ELF-1 (cell line): Measurements from ENCODE around the gene RPS16.

Experiments
- DNase-seq: peaks from one replicate; pipeline ENCODE4 v3.0.0-alpha.2; 2016; ENCODE audit warnings: low read depth, low spot score

RPS16 gene

DNA sequence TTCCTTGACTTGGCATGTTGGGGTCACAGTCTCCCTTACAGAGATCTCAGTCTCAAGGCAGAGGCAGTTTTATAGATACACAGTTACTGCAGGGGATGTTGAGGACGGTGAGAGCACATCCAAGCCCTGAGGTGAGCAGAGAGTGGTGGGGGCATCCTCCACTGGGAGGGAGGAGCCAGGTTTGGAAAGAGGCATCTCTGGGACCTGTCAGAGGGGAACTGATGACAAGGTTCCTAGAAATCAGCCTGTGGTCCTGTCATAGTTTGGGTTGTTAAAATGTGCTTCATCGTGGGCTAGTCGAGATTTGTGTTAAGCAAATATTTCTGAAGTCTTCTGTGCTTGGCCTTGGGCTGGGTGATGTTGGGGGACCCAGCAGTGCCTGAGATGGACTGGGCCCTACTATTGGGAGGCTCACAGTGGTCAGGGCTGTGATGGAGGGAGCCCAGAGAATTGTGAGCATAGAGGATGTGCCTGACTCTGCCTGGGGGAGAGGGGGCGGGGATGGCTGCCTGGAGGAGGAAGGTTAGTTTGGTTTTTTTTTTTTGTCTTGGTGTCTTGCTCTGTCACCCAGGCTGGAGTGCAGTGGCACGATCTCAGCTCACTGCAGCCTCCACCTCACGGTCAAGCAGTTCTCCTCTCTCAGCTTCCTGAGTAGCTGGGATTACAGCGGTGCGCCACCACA lies 13.5 kb upstream of the RPS16 start:
- DNase-seq: no peak

- no peak for DNase-seq
Observed at GRCh38 chr19:39448271-39448670, 12.5 kb upstream of the RPS16 start.

DNA sequence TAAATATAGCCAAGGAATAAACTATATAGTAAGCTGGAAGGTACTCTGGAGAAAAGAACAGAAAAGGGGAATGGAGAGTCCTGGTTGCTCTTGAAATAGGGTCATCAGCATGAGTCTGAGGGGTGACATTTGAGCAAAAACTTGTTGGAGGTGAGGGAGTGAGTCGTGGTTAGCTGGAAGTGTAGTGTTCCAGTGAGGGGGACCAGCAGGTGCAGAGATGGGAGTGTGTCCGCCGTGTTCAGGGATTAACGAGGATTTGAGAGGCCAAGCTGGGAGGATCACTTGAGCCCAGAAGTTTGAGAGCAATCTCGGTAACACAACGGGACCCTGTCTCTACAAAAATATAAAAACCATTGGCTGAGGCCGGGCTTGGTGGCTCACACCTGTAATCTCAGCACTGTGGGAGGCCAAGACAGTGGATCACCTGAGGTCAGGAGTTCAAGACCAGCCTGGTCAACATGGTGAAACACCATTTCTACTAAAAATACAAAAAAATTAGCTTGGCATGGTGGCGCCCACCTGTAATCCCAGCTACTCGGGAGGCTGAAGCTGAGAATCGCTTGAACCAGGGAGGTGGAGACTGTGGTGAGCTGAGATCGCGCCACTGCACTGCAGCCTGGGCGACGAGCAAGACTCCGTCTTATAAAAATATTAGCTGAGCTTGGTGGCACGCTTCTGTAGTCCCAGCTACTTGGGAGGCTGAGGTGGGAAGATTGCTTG lies 10.8 kb upstream of the RPS16 start:
- no peak for DNase-seq

GRCh38 chr19:39445196-39446111 lies 9.7 kb upstream of the RPS16 start, which contains the start of gene SUPT5H:
Gene SUPT5H (plus strand): TSS chr19:39445582. CDS start chr19:39445891, 309 bp downstream.
- peak; percentile 98 for DNase-seq

GRCh38 chr19:39444598-39445195 lies 8.9 kb upstream of the RPS16 start:
- no peak for DNase-seq

GRCh38 chr19:39438270-39438934 lies 2.7 kb upstream of the RPS16 start:
- peak; percentile 24 for DNase-seq

DNA sequence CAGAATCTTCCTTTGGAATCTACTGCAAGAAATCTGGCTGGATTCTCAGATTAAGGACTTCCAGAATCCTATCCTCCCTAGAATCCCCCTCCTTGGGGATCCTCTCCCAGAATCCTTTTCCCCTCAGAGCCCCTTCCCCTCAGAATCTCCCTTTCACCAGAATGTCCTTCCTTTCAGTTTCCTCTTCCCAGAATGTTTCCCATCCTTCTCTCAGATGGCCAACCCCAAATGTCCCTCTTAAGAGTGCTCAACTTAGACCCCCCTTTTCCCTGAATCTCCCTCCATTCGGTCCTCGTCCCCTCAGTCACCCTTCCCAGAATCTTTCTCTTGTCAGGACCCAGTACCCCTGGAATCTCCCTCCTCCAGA lies 584 bp upstream of the RPS16 start:
- no peak for DNase-seq

DNA sequence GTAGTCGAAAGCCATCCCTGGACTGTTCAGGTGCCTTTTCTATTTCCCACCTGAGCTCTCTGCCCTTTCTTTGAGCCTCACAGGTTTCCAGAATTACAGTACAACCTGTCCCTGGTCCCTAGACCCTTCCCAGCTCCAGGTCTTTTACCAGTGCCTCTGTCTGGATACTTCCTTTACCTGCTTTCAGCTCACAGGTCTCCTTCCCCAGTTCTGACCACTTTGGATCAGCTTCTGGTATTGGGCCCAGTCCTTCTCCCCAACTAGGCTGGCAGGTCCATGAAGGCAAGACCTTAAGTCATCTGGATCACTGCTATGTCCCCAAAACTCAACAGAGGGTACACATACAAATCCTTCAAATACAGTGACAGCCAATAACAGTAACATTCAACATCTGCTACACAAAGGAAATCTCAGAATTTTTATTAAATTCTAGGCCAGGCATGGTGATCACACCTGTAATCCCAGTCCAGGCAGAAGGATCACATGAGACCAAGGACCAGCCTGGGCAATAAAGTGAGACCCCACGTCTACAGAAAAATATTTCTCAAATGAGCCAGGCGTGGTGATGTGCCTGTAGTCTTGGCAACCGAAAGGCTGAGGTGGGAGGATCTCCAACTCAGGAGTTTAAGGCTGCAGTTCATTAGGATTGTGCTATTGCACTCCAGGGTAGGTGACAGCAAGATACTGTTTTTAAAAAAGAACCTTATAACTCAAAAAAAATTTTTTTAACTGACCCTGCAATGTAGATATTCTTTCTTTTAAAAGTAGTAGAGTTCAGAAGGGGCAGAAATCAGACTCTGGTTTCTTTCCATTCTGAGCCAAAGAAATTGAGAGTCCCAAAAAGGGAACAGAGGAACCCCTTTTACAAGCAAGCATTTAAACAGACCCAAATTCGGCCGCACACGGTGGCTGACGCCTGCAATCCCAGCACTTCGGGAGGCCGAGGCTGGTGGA lies 1.3 kb downstream of the RPS16 start:
- DNase-seq: no peak

- no peak for DNase-seq
Observed at GRCh38 chr19:39433480-39434079, 2.2 kb downstream of the RPS16 start.

- DNase-seq: no peak
Observed at GRCh38 chr19:39432677-39433025, 3.1 kb downstream of the RPS16 start.

- peak; percentile 82 for DNase-seq
Observed at GRCh38 chr19:39430675-39431593, 4.8 kb downstream of the RPS16 start.

DNA sequence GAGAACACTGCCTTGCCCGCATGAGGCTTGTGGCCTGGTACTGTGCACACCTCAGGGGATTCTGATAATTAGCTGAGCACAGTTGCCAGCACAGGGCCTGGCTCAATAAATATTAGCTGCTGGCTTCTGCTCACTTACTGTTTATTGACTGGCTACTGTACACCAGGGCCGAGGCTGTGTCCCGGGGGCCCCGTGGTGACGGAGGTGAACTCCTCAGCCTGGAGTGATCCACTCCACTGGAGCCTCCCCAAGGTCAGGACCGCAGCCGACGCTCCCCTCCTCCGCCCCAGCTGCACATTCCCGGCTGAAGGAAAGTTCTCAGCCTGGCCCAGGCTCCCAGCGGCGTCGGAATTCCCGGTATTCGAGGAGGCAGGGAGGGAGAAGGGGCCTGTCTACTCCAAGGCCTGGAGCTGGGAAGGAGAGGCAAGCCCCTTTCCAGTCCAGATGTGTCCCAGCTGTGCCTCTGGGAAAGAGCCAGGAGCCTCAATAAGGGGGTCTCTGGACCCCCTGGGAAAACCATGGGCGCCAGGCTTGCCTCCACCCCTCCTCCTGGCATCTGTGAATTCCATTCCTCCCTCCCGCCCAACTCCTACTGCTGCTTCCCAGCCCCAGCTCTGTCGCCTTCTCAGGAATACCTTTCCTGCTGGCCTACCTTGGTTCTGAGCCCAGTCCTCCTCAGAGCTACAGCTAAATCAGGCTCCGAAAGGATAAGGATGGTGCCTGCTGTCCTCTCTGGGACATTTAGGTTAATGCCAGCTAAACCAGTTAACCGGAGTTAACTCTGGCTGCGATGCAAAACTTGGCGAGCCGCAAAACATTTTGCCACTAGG lies 7.3 kb downstream of the RPS16 start:
- peak; percentile 94 for DNase-seq

- no peak for DNase-seq
Observed at GRCh38 chr19:39427707-39428106, 8.0 kb downstream of the RPS16 start.

DNA sequence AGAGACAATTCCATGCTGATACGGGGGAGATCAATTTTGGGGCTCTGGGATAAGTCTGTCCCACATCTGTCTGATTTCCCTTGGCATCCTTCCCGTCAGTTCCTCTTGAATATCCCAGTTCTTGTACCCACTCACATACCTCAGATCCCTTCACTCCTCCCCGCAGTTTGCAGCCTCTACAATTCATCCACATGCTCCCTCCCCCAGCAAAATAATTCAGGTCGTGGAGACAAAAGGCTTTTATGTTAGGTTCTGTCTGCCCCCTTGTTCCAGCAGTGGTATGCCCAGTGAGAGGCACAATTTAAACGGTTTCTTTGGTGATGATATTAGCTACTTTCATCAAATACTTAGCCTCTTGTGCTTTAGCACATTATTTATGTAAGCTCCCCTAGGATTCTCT lies 9.6 kb downstream of the RPS16 start:
- no peak for DNase-seq

- DNase-seq: no peak
Observed at GRCh38 chr19:39425744-39426143, 10.0 kb downstream of the RPS16 start.

DNA sequence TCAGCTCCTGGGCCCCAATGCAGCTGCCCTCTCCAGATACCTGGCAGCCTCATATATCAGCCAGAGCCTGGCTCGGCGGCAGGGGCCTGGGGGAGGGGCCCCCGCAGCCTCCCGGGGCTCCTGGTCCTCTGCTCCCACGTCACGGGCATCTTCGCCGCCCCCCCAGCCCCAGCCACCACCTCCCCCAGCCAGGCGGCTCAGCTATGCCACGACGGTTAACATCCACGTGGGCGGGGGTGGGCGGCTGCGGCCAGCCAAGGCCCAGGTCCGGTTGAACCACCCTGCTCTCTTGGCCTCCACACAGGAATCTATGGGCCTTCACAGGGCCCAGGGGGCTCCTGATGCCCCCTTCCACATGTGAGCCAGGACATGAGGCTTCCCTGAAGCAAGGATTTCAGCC lies 10.8 kb downstream of the RPS16 start:
- DNase-seq: no peak

DNA sequence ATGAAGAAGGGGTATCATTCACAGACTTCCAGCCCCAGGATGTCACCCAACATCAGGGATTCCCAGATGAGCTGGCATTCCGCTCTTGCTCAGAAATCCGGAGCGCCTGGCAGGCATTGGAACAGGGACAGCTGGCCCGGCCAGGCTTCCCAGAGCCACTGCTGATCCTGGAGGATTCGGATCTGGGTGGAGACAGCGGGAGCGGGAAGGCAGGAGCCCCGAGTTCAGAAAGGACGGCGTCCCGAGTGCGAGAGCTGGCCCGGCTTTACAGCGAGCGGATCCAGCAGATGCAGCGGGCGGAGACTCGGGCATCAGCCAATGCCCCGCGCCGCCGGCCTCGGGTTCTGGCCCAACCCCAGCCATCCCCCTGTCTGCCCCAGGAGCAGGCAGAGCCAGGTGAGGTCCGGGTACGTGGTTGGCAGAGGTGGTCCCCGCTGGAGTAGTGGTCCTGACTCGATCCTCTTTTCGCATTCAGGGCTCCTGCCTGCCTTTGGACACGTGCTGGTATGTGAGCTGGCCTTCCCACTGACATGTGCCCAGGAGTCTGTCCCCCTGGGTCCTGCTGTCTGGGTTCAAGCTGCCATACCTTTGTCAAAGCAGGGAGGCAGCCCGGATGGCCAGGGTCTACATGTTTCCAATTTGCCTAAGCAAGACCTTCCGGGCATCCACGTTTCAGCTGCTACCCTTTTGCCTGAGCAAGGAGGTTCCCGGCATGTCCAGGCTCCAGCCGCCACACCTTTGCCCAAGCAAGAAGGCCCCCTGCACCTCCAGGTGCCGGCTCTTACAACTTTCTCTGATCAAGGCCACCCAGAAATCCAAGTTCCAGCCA lies 12.3 kb downstream of the RPS16 start:
- DNase-seq: no peak
